ENCODE results near the gene KIRREL2.
"Not testable (repeated sequence)": the region's sequence is repeated elsewhere in the genome, so short reads cannot be mapped to it uniquely, and the experiment has no call there.

Gene KIRREL2

DNA sequence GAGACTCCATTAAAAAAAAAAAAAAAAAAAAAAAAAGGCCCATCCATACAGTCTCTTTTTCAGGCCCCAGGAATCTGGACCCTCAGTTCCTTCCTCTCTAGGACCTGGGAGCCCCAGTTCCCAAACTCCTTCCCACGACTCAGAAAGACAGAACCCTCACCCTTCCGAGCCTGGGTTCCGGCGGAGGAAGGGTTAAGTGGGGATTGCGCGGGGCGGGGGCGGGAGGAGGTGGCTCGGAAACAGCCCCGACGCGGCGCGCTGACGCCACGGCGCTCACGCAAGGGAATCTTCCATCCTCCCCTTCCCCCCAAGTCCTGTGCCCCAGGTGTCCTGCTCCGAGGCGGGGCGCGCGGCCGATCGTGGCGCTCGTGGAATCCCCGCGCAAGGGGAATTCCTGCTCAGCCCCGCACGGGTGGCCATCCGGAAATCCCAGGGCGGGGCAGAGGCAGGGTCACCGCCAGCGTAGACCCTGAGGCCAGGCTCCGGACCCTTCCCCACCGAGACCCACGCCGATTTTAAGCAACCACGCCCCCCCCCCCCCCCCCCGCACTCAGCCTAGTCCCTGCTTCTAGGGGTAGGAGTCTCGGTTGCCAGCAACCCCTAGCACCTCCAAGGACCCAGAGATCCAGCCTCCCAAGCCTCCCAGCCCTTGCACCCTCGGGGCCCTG lies 43.0 kb downstream of the KIRREL2 start:
- peak; percentile 36 for DNase-seq

DNA sequence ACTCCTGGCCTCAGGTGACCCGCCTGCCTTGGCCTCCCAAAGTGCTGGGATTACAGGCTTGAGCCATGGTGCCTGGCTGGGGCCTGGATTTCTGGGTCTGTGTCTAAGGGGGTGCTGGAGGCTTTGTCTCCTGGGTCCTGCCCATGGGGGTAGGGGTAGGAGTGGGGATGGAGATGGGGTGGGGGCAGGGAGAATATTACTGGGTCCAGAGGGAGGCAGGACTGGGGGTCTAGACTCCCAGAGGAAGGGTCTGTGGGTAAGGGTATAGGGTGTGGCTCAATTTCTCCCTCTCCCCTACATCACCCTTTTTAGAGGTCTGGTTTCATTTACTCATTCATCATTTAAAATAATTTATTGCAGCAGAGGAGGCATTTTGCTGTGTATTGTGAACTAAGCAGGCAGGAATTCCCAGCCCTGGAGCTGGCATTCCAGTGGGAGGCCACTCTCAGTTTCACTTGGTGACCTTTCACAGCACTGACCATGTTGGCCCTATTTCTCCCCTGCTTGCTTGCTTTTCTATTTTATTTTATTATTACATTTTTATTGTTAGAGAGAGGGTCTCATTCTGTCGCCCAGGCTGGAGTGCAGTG lies 44.4 kb downstream of the KIRREL2 start:
- no peak for DNase-seq

GRCh38 chr19:35901854-35902661 lies 45.3 kb downstream of the KIRREL2 start, which contains the start of gene HCST:
Gene HCST (plus strand): TSS chr19:35902529. CDS start chr19:35902594, 65 bp downstream.
- no peak for DNase-seq

DNA sequence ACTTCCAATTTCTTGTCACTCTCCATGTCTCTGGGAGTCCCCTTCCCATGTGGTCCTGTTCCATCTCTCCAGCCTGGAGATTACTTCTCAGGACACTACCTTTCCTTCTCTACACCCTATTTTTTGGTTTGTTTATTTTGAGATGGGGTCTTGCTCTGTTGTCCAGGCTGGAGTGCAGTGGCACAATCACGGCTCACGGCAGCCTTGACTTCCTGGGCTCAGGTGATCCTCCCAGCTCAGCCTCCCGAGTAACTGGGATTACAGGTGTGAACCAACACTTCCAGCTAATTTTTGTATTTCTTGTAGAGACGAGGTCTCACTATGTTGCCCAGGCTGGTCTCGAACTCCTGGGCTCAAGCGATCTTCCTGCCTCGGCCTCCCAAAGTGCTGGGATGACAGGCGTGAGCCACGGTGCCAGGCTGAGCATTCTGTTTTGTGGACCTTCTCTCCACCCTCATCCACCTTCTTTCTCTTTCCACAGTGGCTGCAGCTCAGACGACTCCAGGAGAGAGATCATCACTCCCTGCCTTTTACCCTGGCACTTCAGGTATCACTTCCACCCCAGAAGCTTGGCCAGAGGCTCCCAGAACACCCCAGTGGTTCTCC lies 46.3 kb downstream of the KIRREL2 start:
- no peak for DNase-seq

DNA sequence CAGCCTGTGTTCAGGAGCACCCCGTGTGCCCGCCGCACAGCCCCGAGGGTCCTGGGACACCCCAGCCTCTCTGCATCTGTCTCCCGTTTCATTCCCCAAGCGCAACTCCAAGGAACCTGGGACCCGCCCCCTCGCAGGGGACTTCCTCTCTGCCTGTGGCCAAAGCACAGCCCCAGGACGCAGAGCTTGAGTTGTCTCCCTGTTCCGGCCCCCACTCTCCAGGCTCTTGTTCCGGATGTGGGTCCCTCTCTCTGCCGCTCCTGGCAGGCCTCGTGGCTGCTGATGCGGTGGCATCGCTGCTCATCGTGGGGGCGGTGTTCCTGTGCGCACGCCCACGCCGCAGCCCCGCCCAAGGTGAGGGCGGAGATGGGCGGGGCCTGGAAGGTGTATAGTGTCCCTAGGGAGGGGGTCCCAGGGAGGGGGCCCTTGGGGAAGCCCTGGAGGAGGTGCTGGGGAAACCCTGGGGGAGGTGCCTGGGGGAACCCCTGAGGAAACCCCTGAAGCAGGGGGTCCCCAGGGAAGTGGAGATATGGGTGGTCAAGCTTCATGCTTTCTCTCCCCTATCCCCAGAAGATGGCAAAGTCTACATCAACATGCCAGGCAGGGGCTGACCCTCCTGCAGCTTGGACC lies 47.0 kb downstream of the KIRREL2 start:
- no peak for DNase-seq

GRCh38 chr19:35904311-35905068 lies 47.8 kb downstream of the KIRREL2 start:
- DNase-seq = no peak

GRCh38 chr19:35905178-35905727 lies 48.5 kb downstream of the KIRREL2 start:
- DNase-seq = no peak

DNA sequence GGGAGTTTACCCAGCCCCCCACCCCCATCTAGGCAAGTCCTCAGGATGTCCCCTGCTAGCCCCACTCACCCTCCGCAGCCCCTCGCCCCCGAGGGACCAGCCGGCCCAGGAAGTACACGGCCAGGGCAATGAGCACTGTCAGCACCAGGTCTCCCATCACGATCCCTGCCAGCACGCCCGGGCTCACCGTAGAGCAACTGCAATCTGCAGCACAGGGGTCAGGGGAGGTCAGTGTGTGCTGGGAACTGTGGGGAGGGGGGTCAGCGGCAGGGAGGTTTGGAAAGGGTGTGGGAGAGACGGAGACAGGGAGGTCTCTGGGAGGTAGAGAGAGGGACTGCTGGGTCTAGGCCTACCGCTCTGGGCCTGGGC lies 50.6 kb downstream of the KIRREL2 start:
- DNase-seq = no peak

GRCh38 chr19:35908010-35908441 lies 51.3 kb downstream of the KIRREL2 start, which contains the start of gene TYROBP:
Gene TYROBP (minus strand): TSS chr19:35908295. CDS start chr19:35908228, 67 bp downstream.
- no peak for DNase-seq

- DNase-seq = no peak
Measured at GRCh38 chr19:35908973-35909683, 52.4 kb downstream of the KIRREL2 start.

GRCh38 chr19:35909684-35910035 lies 52.9 kb downstream of the KIRREL2 start:
- no peak for DNase-seq

DNA sequence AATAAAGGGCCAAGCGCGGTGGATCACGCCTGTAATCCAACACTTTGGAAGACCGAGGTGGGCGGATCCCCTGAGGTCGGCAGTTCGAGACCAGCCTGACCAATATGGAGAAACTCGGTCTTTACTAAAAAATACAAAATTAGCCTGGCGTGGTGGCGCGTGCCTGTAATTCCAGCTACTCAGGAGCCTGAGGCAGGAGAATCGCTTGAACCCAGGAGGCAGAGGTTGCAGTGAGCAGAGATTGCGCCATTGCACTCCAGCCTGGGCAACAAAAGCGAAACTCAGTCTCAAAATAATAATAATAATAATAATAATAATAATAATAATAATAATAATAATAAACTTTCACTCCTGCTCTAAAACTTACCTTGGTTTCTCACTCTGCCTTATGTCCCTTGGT lies 53.6 kb downstream of the KIRREL2 start:
- DNase-seq = not testable (repeated sequence)

- DNase-seq = no peak
Measured at GRCh38 chr19:35911173-35911572, 54.5 kb downstream of the KIRREL2 start.

- no peak for DNase-seq
Measured at GRCh38 chr19:35911790-35912189, 55.1 kb downstream of the KIRREL2 start.

- DNase-seq = no peak
Measured at GRCh38 chr19:35913589-35913988, 56.9 kb downstream of the KIRREL2 start.

DNA sequence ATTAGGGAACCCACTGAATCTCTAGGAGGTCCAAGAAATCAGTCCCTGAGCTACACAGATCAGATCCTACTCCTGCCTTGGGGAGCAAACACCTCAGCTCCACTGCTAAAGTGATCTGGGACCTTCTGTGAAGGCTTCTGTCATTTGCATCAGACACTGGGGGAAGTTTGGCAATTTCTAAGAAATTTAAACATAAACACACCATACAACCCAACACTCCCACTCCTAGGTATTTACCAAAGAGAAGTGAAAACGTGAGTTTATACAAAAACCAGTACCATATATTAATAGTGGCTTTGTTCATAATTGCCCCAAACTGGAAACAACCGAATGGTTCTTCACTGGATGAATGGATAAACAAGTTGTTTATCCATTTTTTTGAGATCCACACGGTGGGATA lies 58.7 kb downstream of the KIRREL2 start:
- no peak for DNase-seq

All from NCI-H524 treated with DMSO at 0.1 percent for 48 hours (cell line).